Panc1 (cell line): ENCODE results near the gene ABCD4. TPM values are rescaled to one million over a fixed set of nuclear protein-coding genes. Genes with fewer than 3 reads are reported as not detected.
"Not testable (repeated sequence)": the region's sequence is repeated elsewhere in the genome, so short reads cannot be mapped to it uniquely, and the experiment has no call there.

Experiments
- ATAC-seq: fragments of 200-7000 bp; cut with Tn5 transposase; 2 replicates; pipeline ENCODE4 v1.9.1; 2020; ENCODE audit warnings: mild to moderate bottlenecking, moderate library complexity
- BruUV-seq: library from RNA; stranded (reverse); fragments of 400-500 nt; replicated peaks from 2 replicates; lab custom pipeline; 2021; lab: Mats Ljungman, UMichigan
- CTCF ChIA-PET: fragments of 300-600 bp; sonication (Branson Sonifier 250); formaldehyde crosslinking; loops from one replicate; lab custom pipeline; 2022; ENCODE audit warnings: antibody characterized with exemption; lab: Charles Lee
- POLR2A ChIA-PET: fragments of 300-600 bp; sonication (Branson Sonifier 250); formaldehyde crosslinking; loops from one replicate; lab custom pipeline; 2022; ENCODE audit warnings: antibody characterized with exemption; lab: Charles Lee
- DNase-seq: peaks from one replicate; pipeline ENCODE4 v3.0.0-alpha.2; 2010; ENCODE audit warnings: low read depth, low spot score
- H3K27ac ChIP-seq: 2 replicates; pipeline ENCODE4 v1.5.1; 2011; ENCODE audit warnings: mild to moderate bottlenecking, low read length, inconsistent platforms
- H3K27me3 ChIP-seq: fragments of 200-500 bp; sonication (Bioruptor generic); 2 replicates; pipeline ENCODE4 v1.6.0; 2014; ENCODE audit warnings: low read length, inconsistent platforms; ENCODE audit not compliant: control insufficient read depth, insufficient read depth
- H3K36me3 ChIP-seq: fragments of 200-500 bp; sonication (Bioruptor generic); 2 replicates; pipeline ENCODE4 v1.5.1; 2014; ENCODE audit warnings: inconsistent platforms, mild to moderate bottlenecking, low read length, moderate library complexity; ENCODE audit not compliant: control insufficient read depth, insufficient read depth
- H3K4me1 ChIP-seq: 2 replicates; pipeline ENCODE4 v1.5.1; 2011; ENCODE audit warnings: inconsistent platforms, mild to moderate bottlenecking, low read length, moderate library complexity; ENCODE audit not compliant: control insufficient read depth, insufficient read depth
- H3K4me3 ChIP-seq, 2 experiments: 2 replicates each; pipeline ENCODE4 v1.5.1; 2011 to 2012; ENCODE audit warnings: low read depth in 2 of 2, low read length in 2 of 2, mild to moderate bottlenecking in 2 of 2, inconsistent platforms in 1 of 2, moderate library complexity in 1 of 2
- H3K9me3 ChIP-seq: fragments of 200-500 bp; sonication (Bioruptor generic); 2 replicates; pipeline ENCODE4 v1.5.1; 2014; ENCODE audit warnings: low read depth, mild to moderate bottlenecking, inconsistent platforms, low read length, moderate library complexity; ENCODE audit not compliant: control insufficient read depth, insufficient read depth
- POLR2AphosphoS5 ChIP-seq: IDR thresholded peaks from 2 replicates; pipeline ENCODE4 v1.6.1; 2012; ENCODE audit warnings: mild to moderate bottlenecking, low read depth, low read length, moderate library complexity
- REST ChIP-seq, 2 experiments: IDR thresholded peaks; 2 replicates each; pipeline ENCODE4 v1.6.1; 2011 to 2012; ENCODE audit warnings: low read depth in 2 of 2, control low read depth in 1 of 2, low read length in 1 of 2, mild to moderate bottlenecking in 1 of 2, moderate library complexity in 1 of 2; ENCODE audit not compliant: insufficient read depth in 1 of 2
- SIN3A ChIP-seq: IDR thresholded peaks from 2 replicates; pipeline ENCODE4 v1.6.1; 2012; ENCODE audit warnings: low read depth, mild to moderate bottlenecking, low read length, moderate library complexity, borderline replicate concordance; ENCODE audit not compliant: insufficient read depth
- TCF7L2 ChIP-seq: IDR thresholded peaks from 2 replicates; pipeline ENCODE4 v1.6.1; 2011; ENCODE audit warnings: mild to moderate bottlenecking, low read depth, low read length, inconsistent platforms
- in situ Hi-C: cut with HindIII; loops from 2 replicates; pipeline ENCODE4 v1.10.0; 2016; ENCODE audit warnings: low sequenced_read_pairs, low pct_unique_long_range_greater_than_20kb
- intact Hi-C: fragments of 100-400 bp; cut with micrococcal nuclease; formaldehyde crosslinking; loops from one replicate; pipeline ENCODE4 v1.10.0; 2022; ENCODE audit not compliant: unreplicated experiment
- total RNA-seq: library from RNA; stranded (reverse); gene quantifications from one replicate; pipeline ENCODE4 v1.2.1, GENCODE V29; 2021; ENCODE audit not compliant: unreplicated experiment
- TF ChIP-seq, protein P1 (sequence below): fragments of 450-650 bp; IDR thresholded peaks from 2 replicates; pipeline ENCODE4 v1.5.1; 2017; ENCODE audit warnings: mild to moderate bottlenecking

ABCD4 gene
- total RNA-seq, 1 experiment from 2014 or later: 24.4 TPM

DNA sequence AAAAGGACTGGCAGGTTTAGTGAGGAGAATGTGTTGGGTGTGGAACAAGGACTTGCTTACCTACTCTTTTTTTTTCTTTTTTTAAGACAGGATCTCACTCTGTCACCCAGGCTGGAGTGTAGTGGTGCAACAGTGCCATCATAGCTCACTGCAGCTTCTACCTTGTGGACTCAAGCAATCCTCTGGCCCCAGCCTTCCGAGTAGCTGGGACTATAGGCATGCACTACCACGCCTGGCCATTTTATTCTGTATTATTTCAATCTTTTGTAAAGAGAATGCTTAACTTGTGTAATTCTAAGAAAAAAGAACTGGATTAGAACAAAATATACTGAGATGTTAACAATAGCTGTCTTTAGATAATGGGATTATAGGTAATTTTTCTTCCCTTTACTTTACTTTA is 43.6 kb upstream of the ABCD4 start:
- BruUV-seq: no TSS peak
- ATAC-seq: no peak
- ChIA-PET CTCF (interaction anchor here (0.6 kb wide), 1 partner anchor 11 kb away, joined by 4 read pairs; no protein-coding TSS in a partner anchor), POLR2A (no interaction called here)
- Histone ChIP-seq H3K9me3 (no peaks in the 10 kb centered on the region), H3K4me3 (no peak overlapping the region), H3K36me3 (no peaks in the 10 kb centered on the region), H3K27me3 (no peaks in the 10 kb centered on the region), H3K27ac (no peak overlapping the region), H3K4me1 (no peaks in the 10 kb centered on the region)
- in situ Hi-C loops (no loop called here), intact Hi-C loops (no loop called here)
- TF ChIP-seq REST (IDR thresholded peaks at IDR 0.05; ENCODE audit: insufficient read depth in 1 of 2, low read depth in 2 of 2, low read length in 1 of 2): no peak
- TF ChIP-seq, protein P1, sequence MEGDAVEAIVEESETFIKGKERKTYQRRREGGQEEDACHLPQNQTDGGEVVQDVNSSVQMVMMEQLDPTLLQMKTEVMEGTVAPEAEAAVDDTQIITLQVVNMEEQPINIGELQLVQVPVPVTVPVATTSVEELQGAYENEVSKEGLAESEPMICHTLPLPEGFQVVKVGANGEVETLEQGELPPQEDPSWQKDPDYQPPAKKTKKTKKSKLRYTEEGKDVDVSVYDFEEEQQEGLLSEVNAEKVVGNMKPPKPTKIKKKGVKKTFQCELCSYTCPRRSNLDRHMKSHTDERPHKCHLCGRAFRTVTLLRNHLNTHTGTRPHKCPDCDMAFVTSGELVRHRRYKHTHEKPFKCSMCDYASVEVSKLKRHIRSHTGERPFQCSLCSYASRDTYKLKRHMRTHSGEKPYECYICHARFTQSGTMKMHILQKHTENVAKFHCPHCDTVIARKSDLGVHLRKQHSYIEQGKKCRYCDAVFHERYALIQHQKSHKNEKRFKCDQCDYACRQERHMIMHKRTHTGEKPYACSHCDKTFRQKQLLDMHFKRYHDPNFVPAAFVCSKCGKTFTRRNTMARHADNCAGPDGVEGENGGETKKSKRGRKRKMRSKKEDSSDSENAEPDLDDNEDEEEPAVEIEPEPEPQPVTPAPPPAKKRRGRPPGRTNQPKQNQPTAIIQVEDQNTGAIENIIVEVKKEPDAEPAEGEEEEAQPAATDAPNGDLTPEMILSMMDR: no peak
- TF ChIP-seq SIN3A: no peak
- TF ChIP-seq TCF7L2: no peak
- TF ChIP-seq POLR2AphosphoS5: no peak
- DNase-seq: no peak

GRCh38 chr14:74333909-74334308 is 31.2 kb upstream of the ABCD4 start:
- H3K36me3 ChIP-seq: no peaks in the 10 kb centered on the region
- CTCF ChIA-PET: interaction anchor here (0.6 kb wide), 1 partner anchor 59 kb away, joined by 4 read pairs; no protein-coding TSS in a partner anchor
- no peaks in the 10 kb centered on the region for H3K4me1 ChIP-seq
- no peaks in the 10 kb centered on the region for H3K9me3 ChIP-seq
- TF ChIP-seq TCF7L2 (no peak), REST (IDR thresholded peaks at IDR 0.05; ENCODE audit: insufficient read depth in 1 of 2, low read depth in 2 of 2, low read length in 1 of 2) (no peak), POLR2AphosphoS5 (no peak), SIN3A (no peak)
- TF ChIP-seq, protein P1: no peak
- ATAC-seq (no peak), DNase-seq (no peak)
- POLR2A ChIA-PET: no interaction called here
- H3K4me3 ChIP-seq: no peak overlapping the region
- no peak overlapping the region for H3K27ac ChIP-seq
- intact Hi-C loops (no loop called here), in situ Hi-C loops (no loop called here)
- no peaks in the 10 kb centered on the region; the same call in 1 of the 2 replicates for H3K27me3 ChIP-seq
- no TSS peak for BruUV-seq

- POLR2A ChIA-PET, in situ Hi-C loops, H3K4me3 ChIP-seq, H3K9me3 ChIP-seq, H3K27me3 ChIP-seq, H3K4me1 ChIP-seq, H3K27ac ChIP-seq, CTCF ChIA-PET, H3K36me3 ChIP-seq, intact Hi-C loops, BruUV-seq, ATAC-seq, DNase-seq: not testable (repeated sequence)
Observed at GRCh38 chr14:74329950-74330552, 27.3 kb upstream of the ABCD4 start.
